Mesenchymal stem cell (in vitro differentiated cells and primary cell): ENCODE data around the gene NAV2.

ENCODE experiments used
- DNase-seq: peaks from one replicate; pipeline ENCODE4 v3.0.0-alpha.2; 2013
- H2AFZ ChIP-seq: one replicate; pipeline ENCODE4 v1.6.1; 2013; ENCODE audit warnings: low read depth, mild to moderate bottlenecking, control low read depth, inconsistent platforms, low read length, moderate library complexity
- H2AK5ac ChIP-seq: 2 replicates; pipeline ENCODE4 v1.6.1; 2013; ENCODE audit warnings: low read length, moderate library complexity, mild to moderate bottlenecking, inconsistent platforms; ENCODE audit not compliant: severe bottlenecking
- H2BK120ac ChIP-seq: one replicate; pipeline ENCODE4 v1.6.1; 2013; ENCODE audit warnings: low read depth, mild to moderate bottlenecking, inconsistent platforms, low read length, moderate library complexity
- H2BK12ac ChIP-seq, 2 experiments: one replicate each; pipeline ENCODE4 v1.6.1; 2013; ENCODE audit warnings: inconsistent platforms in 2 of 2, low read length in 2 of 2, mild to moderate bottlenecking in 2 of 2, moderate library complexity in 2 of 2, control low read depth in 1 of 2
- H2BK15ac ChIP-seq: one replicate; pipeline ENCODE4 v1.6.1; 2013; ENCODE audit warnings: mild to moderate bottlenecking, low read depth, inconsistent platforms; ENCODE audit not compliant: poor library complexity, severe bottlenecking
- H2BK5ac ChIP-seq: 2 replicates; pipeline ENCODE4 v1.6.1; 2013; ENCODE audit warnings: low read depth, mild to moderate bottlenecking, low read length, control low read depth, inconsistent platforms; ENCODE audit not compliant: poor library complexity, severe bottlenecking
- H3K14ac ChIP-seq, 2 experiments: one replicate each; pipeline ENCODE4 v1.6.1; 2013; ENCODE audit warnings: inconsistent platforms in 2 of 2, low read length in 2 of 2, control low read depth in 1 of 2, mild to moderate bottlenecking in 1 of 2, moderate library complexity in 1 of 2
- H3K18ac ChIP-seq, 2 experiments: one replicate each; pipeline ENCODE4 v1.6.1; 2013; ENCODE audit warnings: inconsistent platforms in 2 of 2, low read length in 2 of 2, control low read depth in 1 of 2, low read depth in 1 of 2, mild to moderate bottlenecking in 1 of 2
- H3K23ac ChIP-seq, 2 experiments: one replicate each; pipeline ENCODE4 v1.6.1; 2013; ENCODE audit warnings: inconsistent platforms in 2 of 2, low read length in 2 of 2, mild to moderate bottlenecking in 2 of 2, moderate library complexity in 2 of 2, control low read depth in 1 of 2
- H3K27ac ChIP-seq: 2 replicates; pipeline ENCODE4 v1.5.1; 2013; ENCODE audit warnings: mild to moderate bottlenecking, moderate library complexity, low read length, control low read depth, inconsistent platforms; ENCODE audit not compliant: poor library complexity, severe bottlenecking
- H3K27me3 ChIP-seq, 2 experiments: 2 replicates each; pipeline versions ENCODE4 v1.6.1 to v1.7.0; 2013; ENCODE audit warnings: low read length in 2 of 2, mild to moderate bottlenecking in 2 of 2, moderate library complexity in 2 of 2, control low read depth in 1 of 2, inconsistent platforms in 1 of 2; ENCODE audit not compliant: control insufficient read depth in 1 of 2, insufficient read depth in 1 of 2
- H3K36me3 ChIP-seq, 2 experiments: 2 replicates each; pipeline versions ENCODE4 v1.6.1 to v1.7.0; 2013; ENCODE audit warnings: low read length in 2 of 2, control low read depth in 1 of 2, inconsistent platforms in 1 of 2, low read depth in 1 of 2, mild to moderate bottlenecking in 1 of 2; ENCODE audit not compliant: insufficient read depth in 2 of 2, control insufficient read depth in 1 of 2
- H3K4ac ChIP-seq, 2 experiments: one replicate each; pipeline ENCODE4 v1.6.1; 2013; ENCODE audit warnings: inconsistent platforms in 2 of 2, low read length in 2 of 2, mild to moderate bottlenecking in 2 of 2, moderate library complexity in 2 of 2, control low read depth in 1 of 2, low read depth in 1 of 2
- H3K4me1 ChIP-seq: 2 replicates; pipeline ENCODE4 v1.6.1; 2013; ENCODE audit warnings: low read depth, low read length, control low read depth; ENCODE audit not compliant: control insufficient read depth, insufficient read depth
- H3K4me2 ChIP-seq: 2 replicates; pipeline ENCODE4 v1.6.1; 2013; ENCODE audit warnings: low read length, mild to moderate bottlenecking, inconsistent platforms; ENCODE audit not compliant: poor library complexity, severe bottlenecking
- H3K4me3 ChIP-seq, 2 experiments: 2 replicates each; pipeline versions ENCODE4 v1.5.1 to v1.7.0; 2013; ENCODE audit warnings: low read length in 2 of 2, mild to moderate bottlenecking in 2 of 2, control low read depth in 1 of 2, low read depth in 1 of 2; ENCODE audit not compliant: insufficient read depth in 1 of 2
- H3K79me1 ChIP-seq: replicated peaks from 2 replicates; pipeline ENCODE4 v1.6.1; 2013; ENCODE audit warnings: mild to moderate bottlenecking, control low read depth, low read length, inconsistent platforms; ENCODE audit not compliant: poor library complexity, severe bottlenecking
- H3K9ac ChIP-seq: 2 replicates; pipeline ENCODE4 v1.7.0; 2013; ENCODE audit warnings: mild to moderate bottlenecking, low read length, moderate library complexity
- H3K9me3 ChIP-seq: 2 replicates; pipeline ENCODE4 v1.7.0; 2013; ENCODE audit warnings: mild to moderate bottlenecking, low read length; ENCODE audit not compliant: control insufficient read depth
- H4K8ac ChIP-seq: one replicate; pipeline ENCODE4 v1.6.1; 2013; ENCODE audit warnings: inconsistent platforms, mild to moderate bottlenecking, low read length, moderate library complexity
- H4K91ac ChIP-seq: one replicate; pipeline ENCODE4 v1.6.1; 2013; ENCODE audit warnings: mild to moderate bottlenecking, low read length, inconsistent platforms
- WGBS: methylation state at CpG from one replicate; pipeline ENCODE4 v1.1.7; 2013; ENCODE audit warnings: mixed read lengths; 5-methylcytosine and 5-hydroxymethylcytosine counted together

NAV2 gene

GRCh38 chr11:19811380-19811779 is 98.7 kb downstream of the NAV2 start:
- no peak overlapping the region for H2BK5ac ChIP-seq
- peaks cover 0 to 11% of the 10 kb centered on the region in 2 experiments for H3K36me3 ChIP-seq
- H3K27ac ChIP-seq, result no peak overlapping the region
- no peak overlapping the region for H3K4me3 ChIP-seq
- H2AK5ac ChIP-seq, result no peak overlapping the region
- H2AFZ ChIP-seq, result no peak overlapping the region
- H3K4ac ChIP-seq, result no peak overlapping the region
- H3K18ac ChIP-seq, result no peak overlapping the region
- no peaks in the 10 kb centered on the region for H3K27me3 ChIP-seq
- H3K9ac ChIP-seq, result no peak overlapping the region
- WGBS, result no CpG with 5 or more reads among the region's 1 CpG
- H2BK12ac ChIP-seq, result no peak overlapping the region
- H3K23ac ChIP-seq, result no peak overlapping the region
- no peak overlapping the region for H2BK15ac ChIP-seq
- no peaks in the 10 kb centered on the region for H3K9me3 ChIP-seq
- no peak for DNase-seq
- H3K14ac ChIP-seq, result no peak overlapping the region
- H3K79me1 ChIP-seq, result peaks cover 36% of the 10 kb centered on the region
- no peak overlapping the region for H4K8ac ChIP-seq
- no peak overlapping the region for H4K91ac ChIP-seq
- H3K4me1 ChIP-seq, result no peaks in the 10 kb centered on the region
- H3K4me2 ChIP-seq, result no peak overlapping the region
- H2BK120ac ChIP-seq, result no peak overlapping the region

DNA sequence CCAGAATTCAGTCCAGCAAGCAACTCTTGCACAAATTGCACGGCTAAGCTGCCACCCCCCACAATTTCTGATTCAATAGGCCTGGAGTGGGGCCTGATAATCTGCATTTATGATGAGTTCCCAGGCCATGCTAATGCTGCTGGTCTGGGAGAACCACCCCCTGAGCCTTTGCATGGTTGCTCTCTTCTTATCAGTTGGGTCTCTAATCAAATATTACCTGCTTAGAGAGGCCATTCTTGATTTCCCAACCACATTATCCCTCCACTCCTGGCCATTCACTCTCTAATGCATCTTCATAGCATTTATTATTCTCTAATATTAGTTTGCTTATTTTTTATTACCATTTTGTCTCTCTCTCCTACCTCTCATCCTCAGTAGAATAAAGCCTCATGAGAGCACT is 99.5 kb downstream of the NAV2 start:
- no peak overlapping the region for H3K4me2 ChIP-seq
- H3K18ac ChIP-seq, result no peak overlapping the region
- H3K27me3 ChIP-seq, result no peaks in the 10 kb centered on the region
- no peak overlapping the region for H3K4ac ChIP-seq
- H2BK15ac ChIP-seq, result no peak overlapping the region
- no peak overlapping the region for H4K8ac ChIP-seq
- no peak overlapping the region for H3K14ac ChIP-seq
- H2BK5ac ChIP-seq, result no peak overlapping the region
- H3K27ac ChIP-seq, result no peak overlapping the region
- H4K91ac ChIP-seq, result no peak overlapping the region
- H3K4me3 ChIP-seq, result no peak overlapping the region
- no peaks in the 10 kb centered on the region for H3K9me3 ChIP-seq
- no peak overlapping the region for H2BK12ac ChIP-seq
- no peak overlapping the region for H2AK5ac ChIP-seq
- H2BK120ac ChIP-seq, result no peak overlapping the region
- 87% methylated on average over 1 of the region's 1 CpG for WGBS
- H3K4me1 ChIP-seq, result no peaks in the 10 kb centered on the region
- H3K79me1 ChIP-seq, result peaks cover 34% of the 10 kb centered on the region
- H3K36me3 ChIP-seq, result peaks cover 0 to 11% of the 10 kb centered on the region in 2 experiments
- no peak overlapping the region for H2AFZ ChIP-seq
- no peak overlapping the region for H3K23ac ChIP-seq
- H3K9ac ChIP-seq, result no peak overlapping the region
- no peak for DNase-seq

GRCh38 chr11:19812710-19813109 is 100.1 kb downstream of the NAV2 start:
- H4K8ac ChIP-seq, result no peak overlapping the region
- no peak overlapping the region for H2BK12ac ChIP-seq
- no peak overlapping the region for H2AFZ ChIP-seq
- H2AK5ac ChIP-seq, result no peak overlapping the region
- 98% methylated on average over 4 of the region's 4 CpGs for WGBS
- H3K27ac ChIP-seq, result no peak overlapping the region
- peaks cover 0 to 11% of the 10 kb centered on the region in 2 experiments for H3K36me3 ChIP-seq
- no peak overlapping the region for H3K4ac ChIP-seq
- no peak overlapping the region for H4K91ac ChIP-seq
- H3K18ac ChIP-seq, result no peak overlapping the region
- H3K27me3 ChIP-seq, result no peaks in the 10 kb centered on the region
- no peaks in the 10 kb centered on the region for H3K9me3 ChIP-seq
- H2BK120ac ChIP-seq, result no peak overlapping the region
- H3K9ac ChIP-seq, result no peak overlapping the region
- peaks cover 34% of the 10 kb centered on the region for H3K79me1 ChIP-seq
- H3K23ac ChIP-seq, result no peak overlapping the region
- peaks cover 4% of the 10 kb centered on the region for H3K4me1 ChIP-seq
- DNase-seq, result no peak
- no peak overlapping the region for H3K4me2 ChIP-seq
- H2BK15ac ChIP-seq, result no peak overlapping the region
- H3K4me3 ChIP-seq, result no peak overlapping the region
- H2BK5ac ChIP-seq, result no peak overlapping the region
- H3K14ac ChIP-seq, result no peak overlapping the region

DNA sequence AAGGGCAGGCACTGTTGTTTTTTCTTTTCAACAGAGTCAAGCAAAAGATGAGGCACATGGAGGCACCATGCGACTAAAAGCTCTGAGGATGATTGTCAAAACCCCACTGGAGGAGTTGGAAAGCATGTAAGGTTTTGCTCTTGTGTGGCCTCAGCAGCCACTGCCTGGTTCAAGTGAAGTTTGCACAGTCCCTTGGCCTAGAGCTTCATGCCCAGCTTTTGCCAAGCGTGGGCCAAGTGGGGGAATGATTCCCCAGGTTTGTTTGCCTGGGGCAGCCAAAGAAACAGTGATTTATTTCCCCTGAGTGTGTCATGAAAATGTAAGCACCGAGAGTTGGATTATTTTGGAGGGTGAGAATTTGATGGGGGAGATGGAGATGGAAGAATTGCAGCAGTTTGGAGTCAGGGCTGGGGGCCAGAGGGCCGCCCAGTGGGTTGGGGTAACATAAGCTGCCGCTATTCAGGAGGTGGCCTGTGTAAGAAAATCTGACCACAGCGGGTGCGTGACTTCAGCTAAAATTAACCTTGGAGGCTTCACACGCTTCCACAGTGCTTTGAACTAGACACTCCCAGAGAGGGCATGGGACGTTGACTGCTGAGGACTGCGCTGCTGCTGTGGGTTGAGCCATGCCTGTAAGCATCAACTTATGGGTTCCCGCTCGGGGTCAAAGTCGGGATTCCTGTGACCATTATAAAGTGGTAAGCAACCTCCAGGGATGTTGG is 100.7 kb downstream of the NAV2 start:
- Histone ChIP-seq H3K4me2 (no peak overlapping the region), H3K4me3 (no peak overlapping the region)

More for the DNA sequence above, 100.7 kb downstream of the NAV2 start:
- Histone ChIP-seq H3K14ac (no peak overlapping the region), H3K9ac (no peak overlapping the region), H3K36me3 (peaks cover 0 to 11% of the 10 kb centered on the region in 2 experiments), H2AK5ac (no peak overlapping the region), H3K79me1 (peaks cover 35% of the 10 kb centered on the region), H3K27ac (no peak overlapping the region), H2BK120ac (no peak overlapping the region), H3K27me3 (no peaks in the 10 kb centered on the region), H4K91ac (no peak overlapping the region), H3K4ac (no peak overlapping the region), H2BK15ac (no peak overlapping the region), H2BK5ac (no peak overlapping the region), H3K9me3 (no peaks in the 10 kb centered on the region), H4K8ac (no peak overlapping the region), H2AFZ (no peak overlapping the region), H3K4me1 (peaks cover 4% of the 10 kb centered on the region), H3K18ac (no peak overlapping the region), H2BK12ac (no peak overlapping the region), H3K23ac (no peak overlapping the region)
- 93% methylated on average over 13 of the region's 13 CpGs for WGBS
- no peak for DNase-seq
